Limb (tissue), 2 donors: ENCODE measurements around the gene ZDHHC13.

Experiments
- DNase-seq, 2 donors: peaks; one replicate each; pipeline ENCODE4 v3.0.0-alpha.2; 2016; ENCODE audit errors: extremely low spot score in 2 of 2

Gene ZDHHC13

DNA sequence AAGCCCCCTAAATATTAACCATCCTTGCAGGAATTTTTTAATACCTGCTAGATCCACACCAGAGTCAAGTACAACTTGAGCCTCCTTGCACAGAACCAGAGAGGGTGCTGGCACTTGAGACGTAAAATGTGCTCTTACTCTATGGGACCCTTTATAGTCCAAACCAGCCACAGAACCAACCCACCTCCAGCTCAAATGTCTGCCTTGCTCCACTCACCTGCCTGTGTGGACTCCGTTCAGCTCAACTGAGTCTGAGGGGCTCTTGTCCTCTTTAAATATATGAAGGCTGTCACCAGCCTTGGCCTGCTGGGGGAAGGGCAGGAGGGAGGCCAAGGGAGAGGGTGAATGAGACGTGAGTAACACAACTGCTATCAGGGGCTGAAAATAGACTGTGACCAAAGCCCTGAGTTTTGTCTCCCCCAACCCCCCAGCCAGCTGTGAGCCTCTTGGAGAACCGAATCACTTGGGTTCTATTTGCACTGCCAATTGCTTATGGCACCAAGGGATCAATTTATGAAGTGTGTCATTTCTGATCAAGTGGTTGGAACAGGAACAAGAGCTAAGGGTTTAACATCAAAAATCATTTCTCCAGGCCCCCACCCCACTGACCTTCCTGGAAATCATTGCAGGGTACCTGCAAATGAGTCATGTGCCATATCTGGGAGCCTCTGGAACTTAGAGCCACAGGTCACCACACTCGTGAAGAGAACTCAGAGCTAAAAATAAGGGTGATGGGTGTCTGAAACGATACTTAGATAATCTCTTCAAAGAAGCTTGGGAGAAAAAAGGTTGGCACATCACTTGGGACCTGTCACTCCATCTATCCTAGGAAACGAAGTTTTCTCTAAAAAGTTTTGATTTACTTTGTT is 85.0 kb downstream of the ZDHHC13 start, which contains the start of gene CSRP3:
Gene CSRP3 (minus strand): TSS at position 247 of the 869 bp plus-strand sequence. CDS start 9,535 bp downstream, outside the sequence.
- DNase-seq: no peak

DNA sequence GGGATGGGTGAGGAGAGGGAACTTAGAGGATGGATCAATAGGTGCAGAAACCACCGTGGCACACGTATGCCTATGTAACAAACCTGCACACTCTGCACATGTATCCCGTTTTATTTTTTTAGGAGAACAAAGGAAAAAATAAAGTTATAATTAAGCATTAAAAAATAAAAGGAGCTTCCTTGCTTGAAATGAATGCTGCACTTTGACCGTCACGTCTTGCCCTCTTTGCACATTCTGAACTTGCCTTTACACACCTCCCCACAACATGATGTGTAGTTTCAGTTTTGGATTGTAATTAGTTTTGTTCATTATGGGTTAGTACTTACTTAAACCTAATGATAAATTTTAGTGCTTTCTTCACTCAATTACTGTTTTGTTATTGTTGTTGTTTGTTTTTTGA is 87.9 kb downstream of the ZDHHC13 start:
- DNase-seq: no peak

DNA sequence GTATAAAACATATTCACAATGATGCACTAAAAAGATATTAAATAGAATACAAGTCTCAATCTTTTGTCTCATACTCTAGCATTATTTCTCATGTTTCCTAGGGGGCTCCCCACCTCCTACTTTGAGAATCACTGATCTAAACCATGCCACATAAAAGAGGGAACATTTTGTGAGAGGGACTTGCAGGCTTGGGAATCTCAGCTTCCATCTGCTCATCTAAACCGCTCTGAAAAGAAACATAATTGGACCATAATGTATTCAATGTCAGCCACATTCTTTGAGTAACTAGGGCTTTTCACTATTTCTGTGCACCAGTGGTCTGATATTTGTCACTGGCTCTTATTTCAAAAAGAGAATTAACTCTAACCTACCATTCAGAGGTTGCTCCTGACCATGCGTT is 91.2 kb downstream of the ZDHHC13 start:
- DNase-seq: no peak

DNA sequence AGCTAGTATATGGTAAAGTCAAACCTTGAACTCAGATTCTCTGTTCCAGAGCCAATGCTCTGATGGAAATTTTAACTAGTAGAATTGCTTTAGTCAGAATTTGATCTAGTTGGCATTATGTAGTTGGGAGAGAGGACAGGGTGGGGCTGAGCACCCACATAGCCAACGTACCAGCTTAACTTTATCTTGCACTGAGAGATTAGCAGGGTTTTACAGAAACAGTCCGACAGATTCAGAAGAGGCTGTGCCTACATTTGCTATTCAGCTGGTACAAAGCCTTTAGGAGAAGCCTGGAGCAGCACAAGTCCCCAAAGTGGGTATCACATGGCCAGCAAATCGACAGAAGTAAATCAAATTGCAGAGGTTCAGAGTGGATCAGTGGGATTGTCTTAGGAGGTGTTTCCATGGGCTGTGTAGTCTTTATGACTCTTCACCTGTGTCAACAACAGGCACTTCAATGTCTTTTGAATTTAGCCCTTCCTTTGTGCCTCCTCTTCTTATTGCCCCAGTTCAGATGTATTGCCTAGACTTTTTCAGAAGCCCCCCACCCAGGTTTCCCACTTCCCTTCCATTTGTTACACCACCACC is 92.1 kb downstream of the ZDHHC13 start:
- no peak for DNase-seq

DNA sequence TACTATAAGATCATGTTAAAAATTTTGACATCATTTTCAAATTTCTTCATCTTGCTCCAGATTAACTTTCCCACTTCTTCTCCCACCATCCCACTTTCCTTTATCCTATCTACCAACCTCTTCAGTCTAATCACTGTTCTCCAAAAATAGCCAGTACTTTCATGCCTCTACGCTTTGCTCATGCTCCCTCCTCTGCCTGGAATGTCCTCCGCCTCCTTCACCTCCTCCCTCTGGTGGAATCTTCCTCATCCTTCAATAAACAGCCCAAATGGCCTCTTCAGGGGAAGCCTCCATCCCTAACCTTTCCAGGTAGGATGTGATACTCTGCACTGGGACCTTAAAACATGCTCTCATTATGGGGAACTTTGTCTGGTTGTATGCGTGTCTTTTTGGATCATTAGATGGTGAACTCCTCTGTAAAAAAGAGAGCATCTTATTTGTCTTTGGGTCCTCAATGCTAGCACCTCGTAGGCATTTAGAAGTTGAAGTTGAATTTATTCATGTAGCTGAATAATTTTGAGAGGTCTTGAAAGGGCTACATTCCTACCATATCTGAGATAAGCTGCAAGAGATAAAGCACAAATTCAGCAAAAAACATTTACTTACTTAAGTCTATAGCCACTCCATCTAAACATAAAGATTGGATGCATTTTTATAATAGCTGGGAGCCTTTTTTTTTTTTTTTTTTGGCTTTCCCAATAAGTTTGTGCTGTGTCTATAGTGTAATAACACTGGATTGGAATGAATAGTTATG is 92.8 kb downstream of the ZDHHC13 start:
- no peak for DNase-seq

DNA sequence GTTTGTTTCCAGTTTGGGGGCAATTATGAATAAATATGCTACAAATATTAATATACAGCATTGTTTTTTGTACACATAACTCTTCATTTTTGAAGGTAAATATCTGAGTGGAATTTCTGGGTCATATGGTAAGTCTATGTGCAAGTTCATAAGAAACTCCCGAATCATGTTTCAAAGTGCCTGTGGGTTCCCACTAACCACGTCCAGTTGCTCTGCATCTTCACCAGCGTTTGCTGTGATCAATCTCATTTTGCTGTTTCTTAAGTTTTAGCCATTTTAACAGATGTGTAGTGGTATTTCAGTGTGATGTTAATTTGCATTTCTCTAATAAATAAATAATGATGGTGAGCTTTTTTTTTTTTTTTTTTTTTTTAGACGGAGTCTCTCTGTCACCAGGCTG is 99.1 kb downstream of the ZDHHC13 start:
- DNase-seq: no peak

DNA sequence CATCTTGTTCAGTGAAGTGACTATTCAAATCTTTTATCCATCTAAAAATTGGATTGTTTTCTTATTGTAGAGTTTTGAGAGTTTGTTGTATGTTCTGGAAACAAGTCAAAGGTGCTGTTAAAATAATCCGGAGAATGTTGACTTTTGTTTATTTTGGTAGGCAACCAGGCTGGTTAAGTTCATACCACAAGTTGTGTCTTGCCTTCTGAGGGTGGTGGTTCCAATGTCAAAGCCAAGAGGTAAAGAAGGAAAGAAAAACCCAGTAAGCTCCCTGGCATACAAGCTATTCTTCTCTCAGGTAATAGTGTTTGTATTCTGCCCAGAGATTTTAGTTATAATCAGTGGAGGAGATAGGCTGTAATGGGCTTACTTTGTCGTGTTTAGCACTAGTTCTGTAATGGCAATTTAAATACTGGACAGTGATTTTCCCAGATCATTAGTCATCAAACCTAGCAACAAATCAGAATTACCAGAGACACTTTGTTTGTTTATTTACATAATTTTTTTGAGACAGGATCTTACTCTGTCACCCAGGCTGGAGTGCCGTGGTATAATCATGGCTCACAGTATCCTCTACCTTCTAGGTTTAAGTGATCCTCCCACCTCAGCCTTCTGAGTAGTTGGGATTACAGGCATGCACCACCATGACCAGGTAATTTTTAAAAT is 99.9 kb downstream of the ZDHHC13 start:
- DNase-seq: no peak

DNA sequence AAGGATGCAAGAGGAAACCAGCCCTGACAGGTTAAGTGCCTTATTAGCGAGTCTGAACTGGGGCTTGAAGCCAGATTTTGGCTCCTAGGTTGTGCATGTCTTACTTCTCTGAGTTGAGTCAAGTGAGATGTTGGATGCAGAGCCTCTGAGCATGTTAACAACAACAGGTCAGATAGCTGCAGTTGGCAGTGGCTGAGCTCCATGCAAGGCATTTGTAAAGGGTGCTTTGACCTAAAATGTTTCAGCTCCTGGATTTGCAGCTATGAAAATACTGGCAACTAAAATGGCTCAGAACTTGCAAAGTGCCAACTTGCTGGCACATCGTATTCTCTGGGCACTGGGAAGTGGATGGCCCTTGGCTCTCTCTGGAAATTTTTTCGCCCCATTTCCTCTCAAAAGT is 101.2 kb downstream of the ZDHHC13 start:
- no peak for DNase-seq

DNA sequence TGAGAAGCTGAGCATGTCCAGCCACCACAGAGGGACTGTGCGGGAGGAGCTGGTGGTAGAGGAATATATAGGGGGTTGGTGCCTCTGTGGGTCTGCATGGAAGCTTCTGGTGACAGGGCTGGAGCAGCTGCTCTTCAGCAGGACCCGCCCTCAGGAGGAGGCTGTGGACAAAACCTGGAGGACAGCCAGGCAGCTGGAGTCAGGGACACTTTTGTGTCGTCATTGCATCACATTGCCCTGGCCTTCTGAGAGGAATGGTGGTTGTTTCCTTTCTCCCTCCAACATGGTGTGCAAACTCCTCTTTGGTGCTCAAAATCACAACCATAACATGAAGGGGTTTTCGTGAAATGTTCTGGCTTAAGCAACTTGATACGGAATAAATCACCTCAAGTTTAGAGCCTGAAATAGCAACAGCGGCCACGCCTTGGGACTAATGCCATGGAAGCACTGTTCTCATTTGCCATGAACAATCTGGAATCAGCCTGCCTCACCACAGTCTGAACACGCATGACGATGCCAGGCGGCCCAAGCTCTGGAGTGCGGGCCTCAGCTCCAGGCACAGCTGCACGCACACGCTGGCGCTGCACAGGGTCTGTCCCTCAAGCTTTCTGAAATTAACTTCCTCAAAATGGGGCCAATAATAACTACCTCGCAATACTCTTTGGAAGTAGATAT is 102.0 kb downstream of the ZDHHC13 start:
- DNase-seq: peak; percentile 61 to 68

DNA sequence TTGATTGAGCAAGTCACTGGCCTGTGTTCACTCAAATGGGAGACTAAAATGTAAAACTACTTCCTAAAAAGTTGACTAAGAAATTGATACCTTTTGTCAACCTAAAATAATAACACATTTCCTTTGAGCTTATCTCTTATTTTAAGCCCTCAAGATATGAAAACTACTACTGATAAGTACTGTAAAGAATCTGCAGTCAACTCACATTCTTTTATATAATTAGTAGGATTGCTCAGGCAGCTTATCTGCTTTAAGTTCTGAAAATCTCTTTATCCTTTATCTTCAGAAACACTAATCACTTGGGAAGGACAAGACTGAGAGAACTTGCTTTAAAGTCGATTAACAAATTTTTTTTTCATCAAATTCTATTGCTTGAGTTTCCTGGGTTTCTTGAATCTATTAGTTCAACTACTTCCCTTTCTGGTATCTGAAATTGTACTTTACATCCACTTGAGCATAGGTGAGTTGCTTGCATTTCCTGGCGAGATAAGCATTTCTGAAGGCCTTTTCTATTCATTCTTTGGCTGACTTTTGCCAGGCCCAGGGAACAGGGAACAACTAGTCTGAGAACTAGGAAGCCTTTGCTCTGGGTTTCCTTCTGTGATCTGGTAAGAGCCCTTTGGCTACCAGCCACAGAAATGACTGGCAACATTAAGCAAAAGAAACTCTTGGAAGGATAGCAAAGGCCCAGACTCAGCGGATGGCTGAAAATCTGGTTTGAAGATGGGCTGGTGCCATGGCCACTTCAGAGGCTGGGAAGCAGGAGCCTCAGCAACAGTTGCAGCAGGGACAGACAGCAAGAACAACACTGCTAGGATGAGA is 104.1 kb downstream of the ZDHHC13 start:
- no peak for DNase-seq

DNA sequence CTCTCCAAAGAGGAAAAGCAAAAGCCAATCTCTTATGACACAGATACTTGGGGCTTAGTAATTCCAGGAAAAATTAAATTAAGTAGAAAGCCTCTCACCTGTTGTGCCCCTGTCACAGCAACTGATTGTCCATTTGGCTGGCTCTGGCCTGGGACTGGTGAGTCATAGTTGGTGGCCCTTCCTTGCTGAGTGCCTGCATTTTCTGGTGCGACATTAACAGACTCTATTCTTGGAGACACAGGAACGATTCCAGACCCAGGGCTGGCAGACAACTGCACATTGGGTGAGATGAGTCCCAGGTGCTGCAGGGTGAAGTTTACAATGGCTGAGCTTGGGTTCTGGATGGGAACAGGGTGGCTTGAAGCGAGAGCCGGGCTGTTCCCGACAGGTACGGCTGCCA is 108.2 kb downstream of the ZDHHC13 start:
- no peak for DNase-seq

DNA sequence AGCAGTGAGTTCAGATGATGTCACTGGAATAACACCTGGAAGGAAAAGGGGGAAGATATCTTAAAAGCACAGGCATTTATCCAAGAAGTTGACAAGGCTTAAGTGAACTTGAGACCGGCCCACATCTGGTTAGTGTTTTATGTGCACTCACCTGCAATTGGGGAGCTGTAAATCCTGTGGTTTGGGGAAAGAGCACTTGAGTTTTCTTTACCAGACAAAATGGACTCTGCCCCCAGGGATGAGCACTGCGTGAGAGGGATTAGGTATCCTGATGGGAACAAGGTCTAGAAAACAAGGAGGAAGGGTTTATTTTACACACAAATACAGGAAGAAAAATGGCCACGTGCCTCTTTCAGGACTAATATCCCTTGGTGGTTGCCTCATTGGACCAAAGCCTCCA is 108.6 kb downstream of the ZDHHC13 start:
- DNase-seq: no peak
